ENCODE measurements around the gene PLEKHG4B.

The PLEKHG4B gene

GRCh38 chr5:181160-181559 lies 89.2 kb downstream of the PLEKHG4B start:
- FAIRE-seq (no peak), DNase-seq (ENCODE audit: insufficient read length, low spot score) (no peak)
- TF ChIP-seq POLR2A (IDR thresholded peaks at IDR 0.05; ENCODE audit: low read depth, low read length) = no peak
- no peak for TF ChIP-seq POLR2AphosphoS5 (IDR thresholded peaks at IDR 0.05; ENCODE audit: low read depth, low read length)
- TF ChIP-seq POU2F2 (IDR thresholded peaks at IDR 0.05; ENCODE audit: low read depth, low read length) = no peak
- TF ChIP-seq SPI1 (IDR thresholded peaks at IDR 0.05; ENCODE audit: low read depth, low read length) = no peak
- TF ChIP-seq TAF1 (IDR thresholded peaks at IDR 0.05; ENCODE audit: low read depth, low read length) = no peak
- TF ChIP-seq PAX5 (IDR thresholded peaks at IDR 0.05; ENCODE audit: insufficient read depth, low read length, severe bottlenecking) = no peak

GRCh38 chr5:181566-181965 lies 89.6 kb downstream of the PLEKHG4B start:
- TF ChIP-seq POLR2AphosphoS5 (IDR thresholded peaks at IDR 0.05; ENCODE audit: low read depth, low read length) (no peak), TAF1 (IDR thresholded peaks at IDR 0.05; ENCODE audit: low read depth, low read length) (no peak), POLR2A (IDR thresholded peaks at IDR 0.05; ENCODE audit: low read depth, low read length) (no peak), SPI1 (IDR thresholded peaks at IDR 0.05; ENCODE audit: low read depth, low read length) (no peak), POU2F2 (IDR thresholded peaks at IDR 0.05; ENCODE audit: low read depth, low read length) (no peak), PAX5 (IDR thresholded peaks at IDR 0.05; ENCODE audit: insufficient read depth, low read length, severe bottlenecking) (no peak)
- DNase-seq (ENCODE audit: insufficient read length, low spot score) = no peak
- no peak for FAIRE-seq

GRCh38 chr5:182126-182525 lies 90.2 kb downstream of the PLEKHG4B start:
- DNase-seq (ENCODE audit: insufficient read length, low spot score) = no peak
- no peak for TF ChIP-seq TAF1 (IDR thresholded peaks at IDR 0.05; ENCODE audit: low read depth, low read length)
- TF ChIP-seq SPI1 (IDR thresholded peaks at IDR 0.05; ENCODE audit: low read depth, low read length) = no peak
- TF ChIP-seq POLR2AphosphoS5 (IDR thresholded peaks at IDR 0.05; ENCODE audit: low read depth, low read length) = no peak
- TF ChIP-seq POLR2A (IDR thresholded peaks at IDR 0.05; ENCODE audit: low read depth, low read length) = no peak
- TF ChIP-seq PAX5 (IDR thresholded peaks at IDR 0.05; ENCODE audit: insufficient read depth, low read length, severe bottlenecking) = no peak
- no peak for TF ChIP-seq POU2F2 (IDR thresholded peaks at IDR 0.05; ENCODE audit: low read depth, low read length)
- FAIRE-seq = no peak

GRCh38 chr5:184471-184870 lies 92.5 kb downstream of the PLEKHG4B start:
- DNase-seq (ENCODE audit: insufficient read length, low spot score) = no peak
- TF ChIP-seq POLR2AphosphoS5 (IDR thresholded peaks at IDR 0.05; ENCODE audit: low read depth, low read length) = no peak
- no peak for TF ChIP-seq TAF1 (IDR thresholded peaks at IDR 0.05; ENCODE audit: low read depth, low read length)
- no peak for TF ChIP-seq POU2F2 (IDR thresholded peaks at IDR 0.05; ENCODE audit: low read depth, low read length)
- no peak for TF ChIP-seq POLR2A (IDR thresholded peaks at IDR 0.05; ENCODE audit: low read depth, low read length)
- TF ChIP-seq SPI1 (IDR thresholded peaks at IDR 0.05; ENCODE audit: low read depth, low read length) = no peak
- TF ChIP-seq PAX5 (IDR thresholded peaks at IDR 0.05; ENCODE audit: insufficient read depth, low read length, severe bottlenecking) = no peak
- FAIRE-seq = no peak

DNA sequence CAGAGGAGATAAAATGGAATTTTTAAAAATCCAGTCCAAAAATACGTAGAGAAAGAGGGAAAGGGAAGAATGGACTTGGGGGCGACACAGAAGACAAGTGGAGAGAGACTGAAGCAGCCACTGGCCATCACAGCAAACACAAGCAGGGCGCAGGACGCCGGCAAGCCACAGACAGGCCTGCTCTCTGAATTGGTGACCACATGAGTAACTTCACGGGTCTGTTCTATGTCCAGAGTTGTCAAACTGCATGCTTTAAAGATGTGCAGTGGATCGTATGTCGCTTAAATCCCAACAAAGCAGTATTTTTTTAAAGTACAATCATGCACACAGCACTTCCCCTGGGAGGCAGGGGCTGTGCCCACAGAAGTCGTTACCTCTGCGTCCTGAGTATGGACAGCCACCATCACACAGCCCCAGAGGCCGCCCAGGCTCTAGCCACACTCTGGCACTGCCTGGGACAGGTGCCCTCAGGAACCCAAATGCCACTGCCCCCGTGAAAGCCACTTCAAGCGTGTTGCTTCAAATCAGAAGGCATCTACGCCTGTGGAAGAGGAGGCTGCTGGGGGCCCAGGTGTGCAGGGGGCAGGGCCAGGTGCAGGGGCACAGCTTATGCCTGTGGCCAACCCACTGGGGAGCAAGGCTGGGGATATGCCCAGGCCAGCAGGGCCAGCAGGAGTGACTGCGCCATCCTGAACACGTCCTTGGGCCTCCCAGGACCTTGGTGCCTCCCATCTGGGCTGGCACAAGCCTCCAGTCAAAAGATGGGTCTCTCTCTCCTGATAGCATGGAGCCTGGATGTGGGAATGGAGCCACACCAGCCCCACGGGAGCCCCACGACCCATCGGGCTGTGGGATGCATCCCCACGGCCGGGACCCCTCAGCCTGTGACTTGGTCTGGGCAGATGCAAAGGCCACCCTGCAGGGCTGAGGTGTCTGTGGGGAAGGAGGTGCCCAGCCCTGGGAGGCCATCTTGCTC lies 93.4 kb downstream of the PLEKHG4B start:
- DNase-seq (ENCODE audit: insufficient read length, low spot score) (no peak), FAIRE-seq (no peak)
- TF ChIP-seq POLR2A (IDR thresholded peaks at IDR 0.05; ENCODE audit: low read depth, low read length) (no peak), TAF1 (IDR thresholded peaks at IDR 0.05; ENCODE audit: low read depth, low read length) (no peak), POLR2AphosphoS5 (IDR thresholded peaks at IDR 0.05; ENCODE audit: low read depth, low read length) (no peak), PAX5 (IDR thresholded peaks at IDR 0.05; ENCODE audit: insufficient read depth, low read length, severe bottlenecking) (no peak), POU2F2 (IDR thresholded peaks at IDR 0.05; ENCODE audit: low read depth, low read length) (no peak), SPI1 (IDR thresholded peaks at IDR 0.05; ENCODE audit: low read depth, low read length) (no peak)

DNA sequence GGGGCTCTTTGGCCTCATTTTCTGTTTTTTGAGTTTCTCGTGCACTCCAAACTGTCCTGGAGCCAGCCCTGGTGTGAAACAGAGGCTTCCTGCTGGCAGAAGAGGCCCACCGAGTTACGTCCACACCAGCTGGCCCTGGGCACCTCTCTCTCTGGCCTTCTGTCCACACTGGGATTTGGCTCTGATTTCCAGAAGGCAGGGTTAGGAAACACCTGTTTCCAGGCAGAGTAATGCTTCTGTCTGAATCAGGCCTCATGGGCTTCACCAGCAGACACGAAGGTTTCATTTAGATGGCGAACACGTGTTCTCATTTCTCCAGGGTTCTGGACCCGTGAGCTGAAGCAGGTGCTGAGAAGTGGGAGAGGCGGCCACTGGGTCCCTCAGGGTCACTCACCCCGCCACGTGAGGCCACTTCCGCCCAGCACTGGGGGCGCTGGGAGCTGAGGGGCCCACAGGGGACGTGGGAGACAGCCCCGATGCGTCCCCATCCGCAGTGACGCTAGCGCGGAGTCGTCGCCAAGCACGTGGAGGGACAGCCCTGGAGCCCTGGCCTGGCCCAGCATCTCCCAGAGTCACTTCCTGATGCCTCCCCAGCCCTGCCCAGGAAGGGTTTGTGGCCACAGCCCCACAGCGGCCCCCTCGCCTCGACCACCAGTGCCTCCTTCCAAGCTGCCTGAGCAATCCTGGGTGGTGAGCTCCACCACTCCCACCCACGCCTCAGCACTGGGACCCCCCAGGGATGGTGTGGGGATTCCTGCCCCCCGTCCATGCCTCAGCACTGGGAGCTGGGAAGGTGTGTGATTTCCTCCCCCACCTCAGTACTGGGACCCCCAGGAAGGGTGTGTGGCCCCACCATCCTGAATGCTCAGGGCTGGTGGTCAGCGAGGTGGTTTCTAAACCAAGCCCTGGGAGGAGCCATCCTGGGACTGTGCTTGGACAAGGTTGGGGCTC lies 94.4 kb downstream of the PLEKHG4B start:
- FAIRE-seq (no peak), DNase-seq (ENCODE audit: insufficient read length, low spot score) (no peak)
- TF ChIP-seq POLR2AphosphoS5 (IDR thresholded peaks at IDR 0.05; ENCODE audit: low read depth, low read length) = no peak

DNA sequence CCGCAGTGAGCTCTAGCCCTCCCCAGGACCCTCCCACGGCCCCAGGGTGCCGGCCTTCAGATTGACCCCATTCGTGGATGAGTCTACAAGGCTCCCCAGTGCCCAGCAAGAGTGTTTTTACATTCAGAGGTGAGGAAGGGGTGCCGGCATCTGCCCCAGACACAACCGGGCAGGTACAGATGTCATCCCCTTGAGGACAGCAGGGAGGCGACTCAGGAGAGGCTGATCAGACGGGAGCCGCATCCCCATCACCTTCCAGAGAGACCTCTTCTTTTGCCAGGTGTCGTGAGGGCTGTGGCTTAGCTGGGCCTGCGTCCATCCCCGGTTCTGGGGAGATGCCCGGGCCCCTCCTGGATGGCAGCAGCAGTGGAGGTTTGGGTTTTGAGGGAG lies 95.1 kb downstream of the PLEKHG4B start:
- TF ChIP-seq PAX5 (IDR thresholded peaks at IDR 0.05; ENCODE audit: insufficient read depth, low read length, severe bottlenecking) (no peak), POU2F2 (IDR thresholded peaks at IDR 0.05; ENCODE audit: low read depth, low read length) (no peak), POLR2A (IDR thresholded peaks at IDR 0.05; ENCODE audit: low read depth, low read length) (no peak), TAF1 (IDR thresholded peaks at IDR 0.05; ENCODE audit: low read depth, low read length) (no peak), SPI1 (IDR thresholded peaks at IDR 0.05; ENCODE audit: low read depth, low read length) (no peak), POLR2AphosphoS5 (IDR thresholded peaks at IDR 0.05; ENCODE audit: low read depth, low read length) (no peak)
- DNase-seq (ENCODE audit: insufficient read length, low spot score) (no peak), FAIRE-seq (no peak)

- no peak for FAIRE-seq
- TF ChIP-seq PAX5 (IDR thresholded peaks at IDR 0.05; ENCODE audit: insufficient read depth, low read length, severe bottlenecking) = no peak
- TF ChIP-seq POLR2A (IDR thresholded peaks at IDR 0.05; ENCODE audit: low read depth, low read length) = no peak
- TF ChIP-seq TAF1 (IDR thresholded peaks at IDR 0.05; ENCODE audit: low read depth, low read length) = no peak
- TF ChIP-seq POLR2AphosphoS5 (IDR thresholded peaks at IDR 0.05; ENCODE audit: low read depth, low read length) = no peak
- no peak for TF ChIP-seq SPI1 (IDR thresholded peaks at IDR 0.05; ENCODE audit: low read depth, low read length)
- no peak for DNase-seq (ENCODE audit: insufficient read length, low spot score)
Measured at GRCh38 chr5:187617-188451, 95.9 kb downstream of the PLEKHG4B start.
